Measurements from ENCODE around the gene CNTNAP5. TPM values are rescaled to one million over a fixed set of nuclear protein-coding genes. Genes with fewer than 3 reads are reported as not detected.
"Not testable (repeated sequence)": the region's sequence is repeated elsewhere in the genome, so short reads cannot be mapped to it uniquely, and the experiment has no call there.

The CNTNAP5 gene
- total and polyA plus RNA-seq, 3 donors from 2014 or later: 0.29 to 0.39 (median 0.31) TPM

GRCh38 chr2:124369181-124369580 lies 344.1 kb downstream of the CNTNAP5 start:
- no peak for TF ChIP-seq POLR2A (IDR thresholded peaks at IDR 0.05)
- no peak for TF ChIP-seq CTCF (IDR thresholded peaks at IDR 0.05)
- intact Hi-C loops (cut with DNase I; ENCODE audit: low total_unique reads): no loop called here

GRCh38 chr2:124380221-124380749 lies 355.2 kb downstream of the CNTNAP5 start:
- TF ChIP-seq POLR2A (IDR thresholded peaks at IDR 0.05) (no peak), CTCF (IDR thresholded peaks at IDR 0.05) (no peak)
- WGBS, 2 donors: 78 to 80% methylated on average over 3 of the region's 3 CpGs
- Histone ChIP-seq H3K4me3 (no peak overlapping the region), H3K36me3 (ENCODE audit: low read depth, missing control alignments) (no peaks in the 10 kb centered on the region), H3K9me3 (no peaks in the 10 kb centered on the region), H3K27me3 (no peaks in the 10 kb centered on the region), H3K27ac (no peak overlapping the region), H3K4me1 (no peaks in the 10 kb centered on the region)
- DNase-seq: no peak
- intact Hi-C loops (cut with DNase I; ENCODE audit: low total_unique reads): no loop called here

More at GRCh38 chr2:124369181-124369580, 344.1 kb downstream of the CNTNAP5 start:
- H3K4me3 ChIP-seq: no peak overlapping the region
- no peaks in the 10 kb centered on the region for H3K4me1 ChIP-seq
- no peaks in the 10 kb centered on the region for H3K9me3 ChIP-seq
- H3K36me3 ChIP-seq (ENCODE audit: low read depth, missing control alignments): no peaks in the 10 kb centered on the region
- no peak for DNase-seq
- WGBS, 2 donors: 79 to 95% methylated on average over 4 of the region's 4 CpGs
- H3K27ac ChIP-seq: no peak overlapping the region
- no peaks in the 10 kb centered on the region for H3K27me3 ChIP-seq

- intact Hi-C loops (cut with DNase I; ENCODE audit: low total_unique reads): no loop called here
- H3K27ac ChIP-seq: no peak overlapping the region
- 67 to 94% methylated on average over 1 of the region's 1 CpG for WGBS, 2 donors
- DNase-seq: no peak
- H3K4me1 ChIP-seq: no peaks in the 10 kb centered on the region
- H3K4me3 ChIP-seq: no peak overlapping the region
- H3K27me3 ChIP-seq: no peaks in the 10 kb centered on the region
- H3K36me3 ChIP-seq (ENCODE audit: low read depth, missing control alignments): no peaks in the 10 kb centered on the region
- TF ChIP-seq CTCF (IDR thresholded peaks at IDR 0.05) (no peak), POLR2A (IDR thresholded peaks at IDR 0.05) (no peak)
- H3K9me3 ChIP-seq: no peaks in the 10 kb centered on the region
Observed at GRCh38 chr2:124382067-124382618, 357.1 kb downstream of the CNTNAP5 start.

- 75 to 84% methylated on average over 3 of the region's 3 CpGs for WGBS, 2 donors
- no peaks in the 10 kb centered on the region for H3K36me3 ChIP-seq (ENCODE audit: low read depth, missing control alignments)
- no peaks in the 10 kb centered on the region for H3K4me1 ChIP-seq
- no peaks in the 10 kb centered on the region for H3K9me3 ChIP-seq
- intact Hi-C loops (cut with DNase I; ENCODE audit: low total_unique reads): no loop called here
- H3K27ac ChIP-seq: no peak overlapping the region
- no peaks in the 10 kb centered on the region for H3K27me3 ChIP-seq
- no peak overlapping the region for H3K4me3 ChIP-seq
- no peak for TF ChIP-seq CTCF (IDR thresholded peaks at IDR 0.05)
- no peak for TF ChIP-seq POLR2A (IDR thresholded peaks at IDR 0.05)
- no peak for DNase-seq
Observed at GRCh38 chr2:124395961-124396360, 370.9 kb downstream of the CNTNAP5 start.

- DNase-seq: no peak
- Histone ChIP-seq H3K27me3 (no peaks in the 10 kb centered on the region), H3K4me3 (no peak overlapping the region), H3K9me3 (no peaks in the 10 kb centered on the region), H3K4me1 (no peaks in the 10 kb centered on the region), H3K36me3 (ENCODE audit: low read depth, missing control alignments) (no peaks in the 10 kb centered on the region), H3K27ac (no peak overlapping the region)
- TF ChIP-seq CTCF (IDR thresholded peaks at IDR 0.05) (no peak), POLR2A (IDR thresholded peaks at IDR 0.05) (no peak)
- intact Hi-C loops (cut with DNase I; ENCODE audit: low total_unique reads): no loop called here
- WGBS, 2 donors: 71 to 87% methylated on average over 3 of the region's 3 CpGs
Observed at GRCh38 chr2:124402274-124402673, 377.2 kb downstream of the CNTNAP5 start.

GRCh38 chr2:124407836-124408534 lies 382.9 kb downstream of the CNTNAP5 start:
- H3K4me1 ChIP-seq; DNase-seq; H3K27me3 ChIP-seq; H3K27ac ChIP-seq; H3K9me3 ChIP-seq; intact Hi-C loops (cut with DNase I; ENCODE audit: low total_unique reads); H3K4me3 ChIP-seq; H3K36me3 ChIP-seq (ENCODE audit: low read depth, missing control alignments): not testable (repeated sequence)
- WGBS, 2 donors: 80 to 85% methylated on average over 13 to 34 of the region's 35 CpGs
